ACC112 (cell line): ENCODE measurements around the gene MCF2L.
"Not testable (repeated sequence)": the region's sequence is repeated elsewhere in the genome, so short reads cannot be mapped to it uniquely, and the experiment has no call there.

Experiments used
- H2AFZ ChIP-seq: fragments of 200-600 bp; sonication (generic); one replicate; pipeline ENCODE4 v1.6.0; 2017; ENCODE audit warnings: antibody characterized with exemption, low read length; ENCODE audit not compliant: unreplicated experiment
- H3K27ac ChIP-seq: fragments of 200-600 bp; sonication (generic); 2 replicates; pipeline ENCODE4 v1.5.1; 2014; ENCODE audit warnings: low read depth, mild to moderate bottlenecking, antibody characterized with exemption, low read length, moderate library complexity
- H3K27me3 ChIP-seq: fragments of 200-600 bp; sonication (generic); 2 replicates; pipeline ENCODE4 v1.6.1; 2014; ENCODE audit warnings: mild to moderate bottlenecking, antibody characterized with exemption, low read length, moderate library complexity, mixed read lengths; ENCODE audit not compliant: insufficient read depth
- H3K36me3 ChIP-seq: fragments of 200-600 bp; sonication (generic); 2 replicates; pipeline ENCODE4 v1.6.1; 2016; ENCODE audit warnings: mild to moderate bottlenecking, antibody characterized with exemption, low read length, moderate library complexity, mixed read lengths; ENCODE audit not compliant: insufficient read depth
- H3K4me1 ChIP-seq: fragments of 200-600 bp; sonication (generic); one replicate; pipeline ENCODE4 v1.6.1; 2016; ENCODE audit warnings: low read length, mixed read lengths; ENCODE audit not compliant: insufficient read depth, unreplicated experiment, control insufficient read depth
- H3K4me3 ChIP-seq: fragments of 200-600 bp; sonication (generic); 2 replicates; pipeline ENCODE4 v1.5.1; 2014; ENCODE audit warnings: mild to moderate bottlenecking, low read depth, low read length
- H3K79me2 ChIP-seq: fragments of 200-600 bp; sonication (generic); one replicate; pipeline ENCODE4 v1.6.0; 2016; ENCODE audit warnings: low read length; ENCODE audit not compliant: control insufficient read depth, unreplicated experiment, insufficient read depth

MCF2L gene

GRCh38 chr13:112931028-112931934, 37.7 kb upstream of the MCF2L start:
- Histone ChIP-seq H2AFZ (no peak overlapping the region), H3K27ac (no peak overlapping the region), H3K27me3 (peaks cover 58% of the 10 kb centered on the region), H3K4me1 (no peaks in the 10 kb centered on the region), H3K36me3 (no peaks in the 10 kb centered on the region), H3K4me3 (no peak overlapping the region), H3K79me2 (no peaks in the 10 kb centered on the region)

GRCh38 chr13:112932971-112933370, 36.0 kb upstream of the MCF2L start:
- Histone ChIP-seq H3K4me1 (no peaks in the 10 kb centered on the region), H3K4me3 (no peak overlapping the region), H3K79me2 (no peaks in the 10 kb centered on the region), H3K27ac (no peak overlapping the region), H3K27me3 (peaks cover 41% of the 10 kb centered on the region), H2AFZ (no peak overlapping the region), H3K36me3 (no peaks in the 10 kb centered on the region)

GRCh38 chr13:112933649-112934048, 35.4 kb upstream of the MCF2L start:
- no peak overlapping the region for H3K27ac ChIP-seq
- H3K4me1 ChIP-seq: no peaks in the 10 kb centered on the region
- no peak overlapping the region for H2AFZ ChIP-seq
- no peak overlapping the region for H3K4me3 ChIP-seq
- peaks cover 34% of the 10 kb centered on the region for H3K27me3 ChIP-seq
- H3K79me2 ChIP-seq: no peaks in the 10 kb centered on the region
- H3K36me3 ChIP-seq: no peaks in the 10 kb centered on the region

GRCh38 chr13:112934078-112934477, 34.9 kb upstream of the MCF2L start:
- Histone ChIP-seq H3K27ac (no peak overlapping the region), H3K27me3 (peaks cover 30% of the 10 kb centered on the region), H3K4me3 (no peak overlapping the region), H3K79me2 (no peaks in the 10 kb centered on the region), H3K4me1 (no peaks in the 10 kb centered on the region), H3K36me3 (no peaks in the 10 kb centered on the region), H2AFZ (no peak overlapping the region)

- Histone ChIP-seq H3K27ac (no peak overlapping the region), H3K27me3 (peaks cover 7% of the 10 kb centered on the region; the same call in 1 of the 2 replicates), H2AFZ (no peak overlapping the region), H3K79me2 (no peaks in the 10 kb centered on the region), H3K36me3 (no peaks in the 10 kb centered on the region), H3K4me3 (no peak overlapping the region), H3K4me1 (no peaks in the 10 kb centered on the region)
Measured at GRCh38 chr13:112938680-112939079, 30.3 kb upstream of the MCF2L start.

GRCh38 chr13:112940236-112940635, 28.8 kb upstream of the MCF2L start:
- Histone ChIP-seq H3K79me2 (no peaks in the 10 kb centered on the region), H3K27me3 (peaks cover 20% of the 10 kb centered on the region), H3K27ac (no peak overlapping the region), H3K4me1 (no peaks in the 10 kb centered on the region), H3K4me3 (no peak overlapping the region), H2AFZ (no peak overlapping the region), H3K36me3 (no peaks in the 10 kb centered on the region)

- H3K4me1 ChIP-seq: no peaks in the 10 kb centered on the region
- H3K27ac ChIP-seq: no peak overlapping the region
- H3K36me3 ChIP-seq: no peaks in the 10 kb centered on the region
- H3K27me3 ChIP-seq: peaks cover 31% of the 10 kb centered on the region
- H3K4me3 ChIP-seq: no peak overlapping the region
- H3K79me2 ChIP-seq: no peaks in the 10 kb centered on the region
- H2AFZ ChIP-seq: no peak overlapping the region
Measured at GRCh38 chr13:112941349-112941748, 27.7 kb upstream of the MCF2L start.

GRCh38 chr13:112941765-112942164, 27.2 kb upstream of the MCF2L start:
- H3K27me3 ChIP-seq: peaks cover 35% of the 10 kb centered on the region
- H3K79me2 ChIP-seq, H3K4me3 ChIP-seq, H3K4me1 ChIP-seq, H3K36me3 ChIP-seq, H2AFZ ChIP-seq, H3K27ac ChIP-seq: not testable (repeated sequence)

GRCh38 chr13:112942689-112943308, 26.2 kb upstream of the MCF2L start:
- H3K36me3 ChIP-seq: no peaks in the 10 kb centered on the region
- H3K27ac ChIP-seq: no peak overlapping the region
- no peaks in the 10 kb centered on the region for H3K4me1 ChIP-seq
- H3K27me3 ChIP-seq: peaks cover 45% of the 10 kb centered on the region
- no peaks in the 10 kb centered on the region for H3K79me2 ChIP-seq
- H3K4me3 ChIP-seq: peak overlapping the region; percentile 70
- peak overlapping the region; percentile 80 for H2AFZ ChIP-seq

GRCh38 chr13:112943309-112944125, 25.5 kb upstream of the MCF2L start:
- Histone ChIP-seq H3K4me1 (no peaks in the 10 kb centered on the region), H3K79me2 (no peaks in the 10 kb centered on the region), H3K27me3 (peaks cover 52% of the 10 kb centered on the region), H2AFZ (peak overlapping the region; percentile 80), H3K36me3 (no peaks in the 10 kb centered on the region), H3K27ac (no peak overlapping the region), H3K4me3 (peak overlapping the region; percentile 70)
